MM.1S (cell line): Measurements from ENCODE around the gene SH3GLB1.

Experiments
- DNase-seq: peaks from one replicate; pipeline ENCODE4 v3.0.0-alpha.2; 2015
- H2AFZ ChIP-seq: fragments of 300-600 bp; sonication (generic); 2 replicates; pipeline ENCODE4 v1.6.0; 2016; ENCODE audit warnings: antibody characterized with exemption, low read length
- H3F3A ChIP-seq: fragments of 300-600 bp; sonication (generic); 2 replicates; pipeline ENCODE4 v1.6.1; 2016; ENCODE audit warnings: mild to moderate bottlenecking, antibody characterized with exemption, low read length, moderate library complexity, mixed read lengths; ENCODE audit not compliant: insufficient read depth
- H3K27ac ChIP-seq: fragments of 300-600 bp; sonication (generic); 2 replicates; pipeline ENCODE4 v1.5.1; 2016; ENCODE audit warnings: mild to moderate bottlenecking, low read length
- H3K27me3 ChIP-seq: fragments of 300-600 bp; sonication (generic); replicated peaks from 2 replicates; pipeline ENCODE4 v1.6.0; 2016; ENCODE audit warnings: low read length; ENCODE audit not compliant: insufficient read depth
- H3K36me3 ChIP-seq: fragments of 300-600 bp; sonication (generic); replicated peaks from 2 replicates; pipeline ENCODE4 v1.6.1; 2016; ENCODE audit warnings: mild to moderate bottlenecking, low read length, mixed read lengths; ENCODE audit not compliant: insufficient read depth
- H3K4me1 ChIP-seq: fragments of 300-600 bp; sonication (generic); 2 replicates; pipeline ENCODE4 v1.6.1; 2016; ENCODE audit warnings: low read length, mixed read lengths
- H3K4me2 ChIP-seq: fragments of 300-600 bp; sonication (generic); 2 replicates; pipeline ENCODE4 v1.6.0; 2016; ENCODE audit warnings: low read depth, low read length
- H3K4me3 ChIP-seq: fragments of 300-600 bp; sonication (generic); 2 replicates; pipeline ENCODE4 v1.5.1; 2016; ENCODE audit warnings: low read length, mixed read lengths
- H3K79me2 ChIP-seq: fragments of 300-600 bp; sonication (generic); 2 replicates; pipeline ENCODE4 v1.6.1; 2016; ENCODE audit warnings: mixed run types, low read length, mixed read lengths
- H3K9ac ChIP-seq: fragments of 300-600 bp; sonication (generic); 2 replicates; pipeline ENCODE4 v1.6.1; 2016; ENCODE audit warnings: low read length, mixed read lengths
- H3K9me2 ChIP-seq: fragments of 300-600 bp; sonication (generic); replicated peaks from 2 replicates; pipeline ENCODE4 v1.6.1; 2016; ENCODE audit warnings: mild to moderate bottlenecking, low read length, mixed read lengths; ENCODE audit not compliant: insufficient read depth
- H3K9me3 ChIP-seq: fragments of 300-600 bp; sonication (generic); replicated peaks from 2 replicates; pipeline ENCODE4 v1.6.1; 2016; ENCODE audit warnings: mild to moderate bottlenecking, low read length, mixed read lengths; ENCODE audit not compliant: insufficient read depth
- H4K20me1 ChIP-seq: fragments of 300-600 bp; sonication (generic); 2 replicates; pipeline ENCODE4 v1.6.1; 2016; ENCODE audit warnings: mild to moderate bottlenecking, low read length, moderate library complexity, mixed read lengths; ENCODE audit not compliant: insufficient read depth
- EZH2 ChIP-seq: fragments of 300-600 bp; sonication (generic); optimal IDR thresholded peaks from 2 replicates; pipeline ENCODE3; 2017; ENCODE audit warnings: low read depth, mild to moderate bottlenecking, antibody characterized with exemption, low read length, mixed read lengths
- EZH2phosphoT487 ChIP-seq: fragments of 300-600 bp; sonication (generic); IDR thresholded peaks from 2 replicates; pipeline ENCODE4 v1.6.1; 2018; ENCODE audit warnings: antibody characterized with exemption, low read length
- TF ChIP-seq, protein P1 (sequence below): fragments of 300-600 bp; sonication (generic); IDR thresholded peaks from 2 replicates; pipeline ENCODE4 v1.5.1; 2016; ENCODE audit warnings: antibody characterized with exemption, low read length, mixed read lengths

Gene SH3GLB1

DNA sequence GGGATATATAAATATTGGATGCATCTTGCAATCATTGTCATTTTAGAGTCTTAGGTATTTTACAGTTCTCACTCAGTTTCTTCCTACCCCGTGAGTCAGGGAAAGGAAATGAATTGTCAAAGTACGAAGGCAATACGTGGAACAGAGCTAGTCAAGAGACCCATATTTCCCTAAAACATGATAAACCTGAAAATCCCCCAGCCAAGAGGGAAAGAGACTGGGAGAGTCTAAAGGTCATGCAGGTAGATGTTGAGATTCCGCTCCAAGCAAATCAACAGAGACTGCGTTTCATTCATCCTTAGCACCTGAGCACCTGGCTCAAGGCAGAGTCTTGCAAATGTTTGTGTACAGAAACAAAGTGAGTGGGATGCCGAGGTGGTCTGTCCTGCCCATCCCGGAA lies 58.0 kb downstream of the SH3GLB1 start:
- no peak overlapping the region for H3K27ac ChIP-seq
- no peak overlapping the region for H3K9ac ChIP-seq
- no peak overlapping the region for H3K4me2 ChIP-seq
- no peaks in the 10 kb centered on the region for H4K20me1 ChIP-seq
- H3K27me3 ChIP-seq: no peaks in the 10 kb centered on the region
- no peak for DNase-seq
- no peak overlapping the region for H3K4me3 ChIP-seq
- no peak for TF ChIP-seq EZH2phosphoT487
- TF ChIP-seq EZH2: no peak
- TF ChIP-seq, protein P1, sequence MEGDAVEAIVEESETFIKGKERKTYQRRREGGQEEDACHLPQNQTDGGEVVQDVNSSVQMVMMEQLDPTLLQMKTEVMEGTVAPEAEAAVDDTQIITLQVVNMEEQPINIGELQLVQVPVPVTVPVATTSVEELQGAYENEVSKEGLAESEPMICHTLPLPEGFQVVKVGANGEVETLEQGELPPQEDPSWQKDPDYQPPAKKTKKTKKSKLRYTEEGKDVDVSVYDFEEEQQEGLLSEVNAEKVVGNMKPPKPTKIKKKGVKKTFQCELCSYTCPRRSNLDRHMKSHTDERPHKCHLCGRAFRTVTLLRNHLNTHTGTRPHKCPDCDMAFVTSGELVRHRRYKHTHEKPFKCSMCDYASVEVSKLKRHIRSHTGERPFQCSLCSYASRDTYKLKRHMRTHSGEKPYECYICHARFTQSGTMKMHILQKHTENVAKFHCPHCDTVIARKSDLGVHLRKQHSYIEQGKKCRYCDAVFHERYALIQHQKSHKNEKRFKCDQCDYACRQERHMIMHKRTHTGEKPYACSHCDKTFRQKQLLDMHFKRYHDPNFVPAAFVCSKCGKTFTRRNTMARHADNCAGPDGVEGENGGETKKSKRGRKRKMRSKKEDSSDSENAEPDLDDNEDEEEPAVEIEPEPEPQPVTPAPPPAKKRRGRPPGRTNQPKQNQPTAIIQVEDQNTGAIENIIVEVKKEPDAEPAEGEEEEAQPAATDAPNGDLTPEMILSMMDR: no peak
- H3K4me1 ChIP-seq: no peaks in the 10 kb centered on the region
- no peaks in the 10 kb centered on the region for H3F3A ChIP-seq
- no peaks in the 10 kb centered on the region for H3K36me3 ChIP-seq
- H3K9me2 ChIP-seq: no peaks in the 10 kb centered on the region; the same call in 1 of the 2 replicates
- no peaks in the 10 kb centered on the region for H3K9me3 ChIP-seq
- no peaks in the 10 kb centered on the region for H3K79me2 ChIP-seq
- H2AFZ ChIP-seq: no peak overlapping the region

DNA sequence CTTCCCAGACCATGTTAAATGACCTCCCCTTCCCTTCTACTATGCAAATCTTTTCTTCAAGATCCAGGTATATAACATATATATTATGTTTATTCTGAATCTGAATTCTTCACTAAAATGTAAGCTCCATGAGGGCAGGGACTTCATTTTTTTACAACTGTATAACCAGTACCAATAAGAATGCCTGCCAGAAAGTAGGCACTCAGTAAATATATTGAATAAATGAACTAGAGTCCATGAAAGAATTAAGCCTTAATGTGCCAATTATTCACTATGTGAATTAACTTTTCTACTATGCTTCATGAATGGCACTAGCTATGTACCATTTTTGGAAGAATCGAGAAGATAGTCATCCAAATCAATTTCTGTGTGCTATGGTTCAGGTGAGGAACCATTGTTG lies 60.1 kb downstream of the SH3GLB1 start:
- DNase-seq: no peak
- Histone ChIP-seq H3K9ac (no peak overlapping the region), H4K20me1 (no peaks in the 10 kb centered on the region), H3K79me2 (no peaks in the 10 kb centered on the region), H3K4me1 (no peaks in the 10 kb centered on the region), H2AFZ (no peak overlapping the region), H3K4me3 (no peak overlapping the region), H3K9me3 (no peaks in the 10 kb centered on the region), H3F3A (no peaks in the 10 kb centered on the region), H3K36me3 (no peaks in the 10 kb centered on the region), H3K4me2 (no peak overlapping the region), H3K9me2 (no peaks in the 10 kb centered on the region; the same call in 1 of the 2 replicates), H3K27ac (no peak overlapping the region), H3K27me3 (no peaks in the 10 kb centered on the region)
- TF ChIP-seq EZH2 (no peak), EZH2phosphoT487 (no peak)
- TF ChIP-seq, protein P1: no peak

DNA sequence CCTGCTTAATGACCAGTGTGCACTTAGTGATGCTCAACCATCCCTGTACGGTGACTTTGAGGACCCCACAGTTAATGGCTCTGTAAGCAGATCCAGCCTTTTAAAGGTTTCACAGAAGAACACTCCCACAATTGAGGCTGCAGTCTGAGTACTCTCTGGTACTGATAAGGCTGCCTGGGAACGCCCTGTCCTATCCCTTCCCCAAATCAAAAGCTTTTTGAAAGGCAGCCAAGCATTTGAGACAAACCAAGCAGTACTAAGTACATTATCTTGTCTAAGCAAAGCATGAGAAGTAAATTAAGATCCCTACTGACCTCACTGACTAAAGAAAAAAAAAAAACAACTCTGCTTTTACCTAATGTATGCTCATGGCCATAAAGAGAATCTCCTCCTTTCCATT lies 60.7 kb downstream of the SH3GLB1 start:
- no peak for TF ChIP-seq EZH2phosphoT487
- TF ChIP-seq, protein P1: no peak
- H2AFZ ChIP-seq: no peak overlapping the region
- no peak overlapping the region for H3K27ac ChIP-seq
- no peaks in the 10 kb centered on the region; the same call in 1 of the 2 replicates for H3K9me2 ChIP-seq
- no peaks in the 10 kb centered on the region for H3F3A ChIP-seq
- no peaks in the 10 kb centered on the region for H3K27me3 ChIP-seq
- no peak for DNase-seq
- no peaks in the 10 kb centered on the region for H3K9me3 ChIP-seq
- no peaks in the 10 kb centered on the region for H3K36me3 ChIP-seq
- H3K4me3 ChIP-seq: no peak overlapping the region
- H3K4me1 ChIP-seq: no peaks in the 10 kb centered on the region
- no peak overlapping the region for H3K9ac ChIP-seq
- no peaks in the 10 kb centered on the region for H4K20me1 ChIP-seq
- no peaks in the 10 kb centered on the region for H3K79me2 ChIP-seq
- no peak overlapping the region for H3K4me2 ChIP-seq

DNA sequence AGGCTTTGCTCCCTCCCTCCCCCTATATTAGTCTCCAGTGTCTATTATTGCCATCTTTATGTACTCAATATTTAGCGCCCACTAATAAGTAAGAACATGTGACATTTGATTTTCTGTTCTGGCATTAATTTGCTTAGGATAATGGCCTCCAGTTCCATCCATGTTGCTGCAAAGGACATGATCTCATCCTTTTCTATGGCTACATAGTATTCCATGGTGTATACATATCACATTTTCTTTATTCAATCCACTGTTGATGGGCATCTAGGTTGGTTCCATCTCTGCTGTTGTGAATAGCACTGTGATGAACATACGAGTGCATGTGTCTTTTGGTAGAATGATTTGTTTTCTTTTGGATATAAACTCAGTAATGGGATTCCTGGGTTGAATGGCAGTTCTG lies 61.3 kb downstream of the SH3GLB1 start:
- no peak for DNase-seq
- Histone ChIP-seq H3K4me2 (no peak overlapping the region), H3K36me3 (no peaks in the 10 kb centered on the region), H2AFZ (no peak overlapping the region), H3K27ac (no peak overlapping the region), H3K4me1 (no peaks in the 10 kb centered on the region), H3F3A (no peaks in the 10 kb centered on the region), H3K9ac (no peak overlapping the region), H3K9me2 (no peaks in the 10 kb centered on the region; the same call in 1 of the 2 replicates), H3K79me2 (no peaks in the 10 kb centered on the region), H3K27me3 (no peaks in the 10 kb centered on the region), H4K20me1 (no peaks in the 10 kb centered on the region), H3K4me3 (no peak overlapping the region), H3K9me3 (no peaks in the 10 kb centered on the region)
- no peak for TF ChIP-seq EZH2phosphoT487
- TF ChIP-seq, protein P1: no peak
